Right cardiac atrium (tissue), 5 donors: ENCODE measurements around the gene AJM1. TPM values are rescaled to one million over a fixed set of nuclear protein-coding genes. Genes with fewer than 3 reads are reported as not detected.
"Not testable (repeated sequence)": the region's sequence is repeated elsewhere in the genome, so short reads cannot be mapped to it uniquely, and the experiment has no call there.

Experiments
- ATAC-seq, 2 donors: fragments of 200-7000 bp; cut with Tn5 transposase; one replicate each; pipeline versions ENCODE4 v1.8.0 to v1.9.1; 2020; ENCODE audit warnings: moderate library complexity in 2 of 2, mild to moderate bottlenecking in 1 of 2
- DNase-seq, 3 donors: peaks; one replicate each; pipeline ENCODE4 v3.0.0-alpha.2; 2020
- H3K27ac ChIP-seq: one replicate; pipeline ENCODE4 v1.5.1; 2013; ENCODE audit warnings: mild to moderate bottlenecking, low read length, control low read depth, moderate library complexity
- H3K27me3 ChIP-seq: one replicate; pipeline ENCODE4 v1.6.1; 2013; ENCODE audit not compliant: control insufficient read depth, insufficient read depth
- H3K4me1 ChIP-seq: one replicate; pipeline ENCODE4 v1.6.1; 2013; ENCODE audit warnings: low read length; ENCODE audit not compliant: control insufficient read depth, insufficient read depth
- H3K4me3 ChIP-seq: one replicate; pipeline ENCODE4 v1.5.1; 2013; ENCODE audit warnings: low read length, control low read depth
- H3K9me3 ChIP-seq: one replicate; pipeline ENCODE4 v1.6.1; 2013; ENCODE audit warnings: low read length; ENCODE audit not compliant: control insufficient read depth
- WGBS: extraction: QIAGEN DNeasy Blood & Tissue Kit; methylation state at CpG from one replicate; pipeline ENCODE4 v1.1.7; 2013; 5-methylcytosine and 5-hydroxymethylcytosine counted together
- intact Hi-C, 4 donors: fragments of 100-400 bp; cut with DNase I; formaldehyde crosslinking; loops; one replicate each; pipeline versions ENCODE4 v1.11.0 to v1.14.0; 2022 to 2023
- polyA plus RNA-seq: library from polyadenylated mRNA; stranded (reverse); fragments of 200-250 nt; gene quantifications from one replicate; pipeline ENCODE4 v1.2.3, GENCODE V29; 2013
- total RNA-seq, 4 donors: library from RNA; stranded (reverse); fragmentation: NEBNext Ultra II Directional; extraction: Animal tissue kit (Norgen Biotek cat#: 25700); gene quantifications; one replicate each; pipeline ENCODE4 v1.2.1, GENCODE V29; 2021
- donor health status: healthy with polysubstance abuse.
- donor health status: DM: no; HTN: yes; CAD: no.
- donor health status: DM: no; HTN: no; CAD: no.
- donor health status: DM: no; HTN: yes; CAD: no; lungs with severe emphysema.
- donor health status: DM: yes; HTN: yes; CAD: no.

AJM1 gene
- total and polyA plus RNA-seq, 5 donors = 4.3 to 11.5 (median 6.3) TPM

- ATAC-seq (peak; percentile 13 to 20), DNase-seq (peak; percentile 68 to 87 (median 84))
- Histone ChIP-seq H3K9me3 (no peaks in the 10 kb centered on the region), H3K4me3 (no peak overlapping the region), H3K4me1 (no peaks in the 10 kb centered on the region), H3K27ac (no peak overlapping the region), H3K27me3 (no peaks in the 10 kb centered on the region)
- WGBS = 70% methylated on average over 20 of the region's 20 CpGs
- intact Hi-C loops = loop anchor here in 2 of 4 donors (5.0 to 10.0 kb wide), 2 partner anchors 57 to 86 kb away; partner anchors contain the start of genes C8G (in 1 of the 2) and FBXW5 (in 1 of the 2)
Observed at GRCh38 chr9:136858844-136859757, 16.8 kb downstream of the AJM1 start.

GRCh38 chr9:136860529-136860928, 18.3 kb downstream of the AJM1 start:
- WGBS = 80% methylated on average over 9 of the region's 9 CpGs
- H3K27me3 ChIP-seq = no peaks in the 10 kb centered on the region
- H3K27ac ChIP-seq = no peak overlapping the region
- H3K9me3 ChIP-seq = no peaks in the 10 kb centered on the region
- ATAC-seq (no peak), DNase-seq (peak in 2 of 3 donors; percentile 40 to 46)
- peaks cover 7% of the 10 kb centered on the region for H3K4me1 ChIP-seq
- intact Hi-C loops = no loop called here
- H3K4me3 ChIP-seq = no peak overlapping the region

GRCh38 chr9:136860933-136861873, 18.9 kb downstream of the AJM1 start:
- Histone ChIP-seq H3K9me3 (no peaks in the 10 kb centered on the region), H3K4me3 (no peak overlapping the region), H3K4me1 (peaks cover 7% of the 10 kb centered on the region), H3K27me3 (no peaks in the 10 kb centered on the region), H3K27ac (no peak overlapping the region)
- intact Hi-C loops = no loop called here
- whole genome bisulfite sequencing = 90% methylated on average over 22 of the region's 22 CpGs
- ATAC-seq (no peak), DNase-seq (peak in 2 of 3 donors; percentile 28 to 58)

- no peaks in the 10 kb centered on the region for H3K9me3 ChIP-seq
- H3K27me3 ChIP-seq = no peaks in the 10 kb centered on the region
- intact Hi-C loops = no loop called here
- ATAC-seq = no peak
- WGBS = 86% methylated on average over 26 of the region's 26 CpGs
- H3K4me1 ChIP-seq = peaks cover 7% of the 10 kb centered on the region
- H3K4me3 ChIP-seq = no peak overlapping the region
- peak in 1 of 3 donors; percentile 48 for DNase-seq
- no peak overlapping the region for H3K27ac ChIP-seq
Observed at GRCh38 chr9:136861874-136862457, 19.7 kb downstream of the AJM1 start.

- 90% methylated on average over 31 of the region's 31 CpGs for WGBS
- H3K4me1 ChIP-seq = peaks cover 7% of the 10 kb centered on the region
- ATAC-seq (no peak), DNase-seq (peak in 2 of 3 donors; percentile 43 to 49)
- H3K27me3 ChIP-seq = no peaks in the 10 kb centered on the region
- intact Hi-C loops = no loop called here
- H3K27ac ChIP-seq = no peak overlapping the region
- H3K9me3 ChIP-seq = no peaks in the 10 kb centered on the region
- H3K4me3 ChIP-seq = no peak overlapping the region
Observed at GRCh38 chr9:136862849-136863622, 20.8 kb downstream of the AJM1 start.

GRCh38 chr9:136863623-136864273, 21.5 kb downstream of the AJM1 start:
- no peak overlapping the region for H3K27ac ChIP-seq
- peaks cover 7% of the 10 kb centered on the region for H3K4me1 ChIP-seq
- no peak overlapping the region for H3K4me3 ChIP-seq
- H3K9me3 ChIP-seq = no peaks in the 10 kb centered on the region
- ATAC-seq = no peak
- no peaks in the 10 kb centered on the region for H3K27me3 ChIP-seq
- peak in 1 of 3 donors; percentile 53 for DNase-seq
- 89% methylated on average over 12 of the region's 12 CpGs for WGBS
- intact Hi-C loops = no loop called here

- 60% methylated on average over 11 of the region's 11 CpGs for WGBS
- no peak overlapping the region for H3K27ac ChIP-seq
- no peaks in the 10 kb centered on the region for H3K9me3 ChIP-seq
- ATAC-seq (peak; percentile 1 to 2), DNase-seq (no peak)
- H3K4me1 ChIP-seq = peaks cover 7% of the 10 kb centered on the region
- H3K4me3 ChIP-seq = peak overlapping the region; percentile 73
- intact Hi-C loops = no loop called here
- H3K27me3 ChIP-seq = no peaks in the 10 kb centered on the region
Observed at GRCh38 chr9:136865041-136865767, 22.9 kb downstream of the AJM1 start.

- intact Hi-C loops = no loop called here
- peak; percentile 9 to 50 for ATAC-seq
- 3% methylated on average over 20 of the region's 20 CpGs for WGBS
- Histone ChIP-seq H3K27ac (peak overlapping the region; percentile 80), H3K9me3 (no peaks in the 10 kb centered on the region), H3K4me3 (peak overlapping the region; percentile 73), H3K27me3 (no peaks in the 10 kb centered on the region), H3K4me1 (peaks cover 7% of the 10 kb centered on the region)
- DNase-seq = peak in 2 of 3 donors; percentile 50 to 81
Observed at GRCh38 chr9:136865768-136866103, 23.5 kb downstream of the AJM1 start.

GRCh38 chr9:136866898-136867421, 24.7 kb downstream of the AJM1 start:
- peak overlapping the region; percentile 73 for H3K4me3 ChIP-seq
- H3K9me3 ChIP-seq, ATAC-seq, intact Hi-C loops, H3K4me1 ChIP-seq, H3K27me3 ChIP-seq, H3K27ac ChIP-seq: not testable (repeated sequence)
- WGBS = 84% methylated on average over 29 of the region's 29 CpGs
- peak in 1 of 3 donors; percentile 43 for DNase-seq
